GM13976 (cell line): ENCODE measurements around the gene TLCD5.

Source experiments
- DNase-seq: peaks from one replicate; pipeline ENCODE4 v3.0.0; 2012; ENCODE audit warnings: low spot score
- CTCF ChIP-seq: IDR thresholded peaks from 2 replicates; pipeline ENCODE4 v1.5.1; 2012; ENCODE audit warnings: borderline replicate concordance, mild to moderate bottlenecking; ENCODE audit not compliant: insufficient read depth; ENCODE audit errors: extremely low read depth, missing control alignments, control extremely low read depth
- in situ Hi-C: fragments of 300-500 bp; cut with MboI; formaldehyde crosslinking; loops from one replicate; pipeline ENCODE4 v1.12.0; 2022; ENCODE audit warnings: low sequenced_read_pairs, mixed read lengths, inconsistent platforms; ENCODE audit not compliant: unreplicated experiment

TLCD5 gene

GRCh38 chr11:120306519-120307242 is 18.4 kb upstream of the TLCD5 start:
- no peak for TF ChIP-seq CTCF
- DNase-seq: no peak
- in situ Hi-C loops: no loop called here

- no peak for DNase-seq
- in situ Hi-C loops: no loop called here
- no peak for TF ChIP-seq CTCF
These were observed 17.6 kb upstream of the TLCD5 start for GRCh38 chr11:120307476-120307875.

- no peak for DNase-seq
- TF ChIP-seq CTCF: no peak
- in situ Hi-C loops: no loop called here
These were observed 17.0 kb upstream of the TLCD5 start for GRCh38 chr11:120308081-120308480.

GRCh38 chr11:120310870-120311269 is 14.2 kb upstream of the TLCD5 start:
- in situ Hi-C loops: no loop called here
- DNase-seq: no peak
- TF ChIP-seq CTCF: no peak

- in situ Hi-C loops: no loop called here
- no peak for DNase-seq
- TF ChIP-seq CTCF: no peak
These were observed 10.2 kb upstream of the TLCD5 start for GRCh38 chr11:120314861-120315260.

- no peak for TF ChIP-seq CTCF
- in situ Hi-C loops: no loop called here
- no peak for DNase-seq
These were observed 8.0 kb upstream of the TLCD5 start for GRCh38 chr11:120316880-120317688.
